WTC11 (cell line): ENCODE results near the gene MRPS16.

Source experiments
- ATF6 ChIP-seq: sonication (generic); formaldehyde crosslinking; IDR thresholded peaks from 2 replicates; pipeline ENCODE4 v1.8.1; 2023; ENCODE audit warnings: mild to moderate bottlenecking, missing genetic modification reagents
- CREB1 ChIP-seq: sonication (generic); formaldehyde crosslinking; IDR thresholded peaks from 2 replicates; pipeline ENCODE4 v1.8.0; 2023; ENCODE audit warnings: mild to moderate bottlenecking, missing genetic modification reagents
- ESRRA ChIP-seq: sonication (generic); formaldehyde crosslinking; IDR thresholded peaks from 2 replicates; pipeline ENCODE4 v1.8.1; 2022; ENCODE audit warnings: mild to moderate bottlenecking, missing genetic modification reagents, borderline replicate concordance
- JUN ChIP-seq: sonication (generic); formaldehyde crosslinking; IDR thresholded peaks from 2 replicates; pipeline ENCODE4 v1.8.0; 2023; ENCODE audit warnings: mild to moderate bottlenecking, missing genetic modification reagents
- NR2C2 ChIP-seq: sonication (generic); formaldehyde crosslinking; IDR thresholded peaks from 2 replicates; pipeline ENCODE4 v1.8.0; 2022; ENCODE audit warnings: mild to moderate bottlenecking, missing genetic modification reagents
- NR3C1 ChIP-seq: sonication (generic); formaldehyde crosslinking; conservative IDR thresholded peaks from 2 replicates; pipeline ENCODE4 v1.8.1; 2023; ENCODE audit warnings: low read depth, mild to moderate bottlenecking, missing genetic modification reagents
- ZNF138 ChIP-seq: sonication (generic); formaldehyde crosslinking; conservative IDR thresholded peaks from 2 replicates; pipeline ENCODE4 v1.8.1; 2022; ENCODE audit warnings: mild to moderate bottlenecking, moderate library complexity, missing genetic modification reagents
- ZNF317 ChIP-seq: sonication (generic); formaldehyde crosslinking; IDR thresholded peaks from 2 replicates; pipeline ENCODE4 v1.8.1; 2023; ENCODE audit warnings: low read depth, mild to moderate bottlenecking, moderate library complexity, missing genetic modification reagents, borderline replicate concordance
- ZSCAN18 ChIP-seq: fragments of 250-450 bp; sonication (Bioruptor Pico); IDR thresholded peaks from 2 replicates; pipeline ENCODE4 v2.1.2; 2022; ENCODE audit warnings: mild to moderate bottlenecking, moderate library complexity
- TF ChIP-seq, protein P1 (sequence below): sonication (generic); formaldehyde crosslinking; IDR thresholded peaks from 2 replicates; pipeline ENCODE4 v1.8.1; 2023; ENCODE audit warnings: mild to moderate bottlenecking, missing genetic modification reagents, moderate library complexity
- TF ChIP-seq, protein P2 (sequence below): sonication (generic); formaldehyde crosslinking; IDR thresholded peaks from 2 replicates; pipeline ENCODE4 v1.8.1; 2022; ENCODE audit warnings: mild to moderate bottlenecking, moderate library complexity, missing genetic modification reagents
- TF ChIP-seq, protein P3 (sequence below): fragments of 200-600 bp; IDR thresholded peaks from 2 replicates; pipeline ENCODE4 v1.8.0; 2022; ENCODE audit warnings: antibody characterized with exemption

DNA sequence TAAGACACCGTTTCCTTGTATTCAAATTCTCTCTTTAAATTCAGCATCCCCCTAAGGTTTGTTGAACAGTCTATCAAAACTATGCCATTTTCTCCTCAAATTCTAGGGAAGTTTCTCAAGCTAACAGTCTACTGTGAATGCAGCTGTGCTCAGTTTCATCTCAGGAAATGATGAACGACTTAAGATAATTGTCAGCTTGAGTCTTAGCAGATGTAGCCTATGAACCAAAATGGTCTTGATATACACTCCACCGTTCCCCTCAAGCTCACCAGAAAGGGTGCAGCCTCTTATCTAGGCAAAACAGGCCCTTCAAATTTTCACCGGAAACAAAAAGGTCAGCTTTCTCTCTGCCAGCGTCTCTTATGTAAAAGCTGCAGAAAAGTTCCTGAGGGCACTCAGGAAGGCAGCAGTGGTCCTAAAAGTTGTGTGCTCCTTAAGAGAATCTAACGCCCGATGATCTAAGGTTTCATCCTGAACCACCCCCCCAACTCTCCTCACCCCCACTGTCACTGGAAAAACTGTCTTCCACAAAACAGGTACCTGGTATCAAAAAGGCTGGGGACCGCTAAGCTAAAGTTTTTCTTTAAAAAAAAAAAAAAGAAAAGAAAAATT lies 7.5 kb downstream of the MRPS16 start:
- no peak for TF ChIP-seq ZNF317
- no peak for TF ChIP-seq NR3C1 (CRISPR knock-in tag)
- TF ChIP-seq, protein P1, sequence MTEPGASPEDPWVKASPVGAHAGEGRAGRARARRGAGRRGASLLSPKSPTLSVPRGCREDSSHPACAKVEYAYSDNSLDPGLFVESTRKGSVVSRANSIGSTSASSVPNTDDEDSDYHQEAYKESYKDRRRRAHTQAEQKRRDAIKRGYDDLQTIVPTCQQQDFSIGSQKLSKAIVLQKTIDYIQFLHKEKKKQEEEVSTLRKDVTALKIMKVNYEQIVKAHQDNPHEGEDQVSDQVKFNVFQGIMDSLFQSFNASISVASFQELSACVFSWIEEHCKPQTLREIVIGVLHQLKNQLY = no peak
- no peak for TF ChIP-seq JUN (CRISPR knock-in tag)
- no peak for TF ChIP-seq ZNF138 (CRISPR knock-in tag)
- no peak for TF ChIP-seq ZSCAN18 (CRISPR knock-in tag)
- TF ChIP-seq, protein P2, sequence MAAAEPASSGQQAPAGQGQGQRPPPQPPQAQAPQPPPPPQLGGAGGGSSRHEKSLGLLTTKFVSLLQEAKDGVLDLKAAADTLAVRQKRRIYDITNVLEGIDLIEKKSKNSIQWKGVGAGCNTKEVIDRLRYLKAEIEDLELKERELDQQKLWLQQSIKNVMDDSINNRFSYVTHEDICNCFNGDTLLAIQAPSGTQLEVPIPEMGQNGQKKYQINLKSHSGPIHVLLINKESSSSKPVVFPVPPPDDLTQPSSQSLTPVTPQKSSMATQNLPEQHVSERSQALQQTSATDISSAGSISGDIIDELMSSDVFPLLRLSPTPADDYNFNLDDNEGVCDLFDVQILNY (CRISPR knock-in tag) = no peak
- TF ChIP-seq CREB1 (CRISPR knock-in tag) = no peak
- TF ChIP-seq ESRRA (CRISPR knock-in tag) = no peak
- TF ChIP-seq ATF6 (CRISPR knock-in tag) = no peak
- TF ChIP-seq, protein P3, sequence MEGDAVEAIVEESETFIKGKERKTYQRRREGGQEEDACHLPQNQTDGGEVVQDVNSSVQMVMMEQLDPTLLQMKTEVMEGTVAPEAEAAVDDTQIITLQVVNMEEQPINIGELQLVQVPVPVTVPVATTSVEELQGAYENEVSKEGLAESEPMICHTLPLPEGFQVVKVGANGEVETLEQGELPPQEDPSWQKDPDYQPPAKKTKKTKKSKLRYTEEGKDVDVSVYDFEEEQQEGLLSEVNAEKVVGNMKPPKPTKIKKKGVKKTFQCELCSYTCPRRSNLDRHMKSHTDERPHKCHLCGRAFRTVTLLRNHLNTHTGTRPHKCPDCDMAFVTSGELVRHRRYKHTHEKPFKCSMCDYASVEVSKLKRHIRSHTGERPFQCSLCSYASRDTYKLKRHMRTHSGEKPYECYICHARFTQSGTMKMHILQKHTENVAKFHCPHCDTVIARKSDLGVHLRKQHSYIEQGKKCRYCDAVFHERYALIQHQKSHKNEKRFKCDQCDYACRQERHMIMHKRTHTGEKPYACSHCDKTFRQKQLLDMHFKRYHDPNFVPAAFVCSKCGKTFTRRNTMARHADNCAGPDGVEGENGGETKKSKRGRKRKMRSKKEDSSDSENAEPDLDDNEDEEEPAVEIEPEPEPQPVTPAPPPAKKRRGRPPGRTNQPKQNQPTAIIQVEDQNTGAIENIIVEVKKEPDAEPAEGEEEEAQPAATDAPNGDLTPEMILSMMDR = no peak
- TF ChIP-seq NR2C2 (CRISPR knock-in tag) = no peak
